HepG2 (cell line): Measurements from ENCODE around the gene MEDAG. TPM values are rescaled to one million over a fixed set of nuclear protein-coding genes. Genes with fewer than 3 reads are reported as not detected.

Experiments used
- ATAC-seq: fragments of 200-7000 bp; cut with Tn5 transposase; 3 replicates; pipeline ENCODE4 v1.9.1; 2020; ENCODE audit warnings: mild to moderate bottlenecking, moderate library complexity
- BruUV-seq: library from RNA; stranded (reverse); fragments of 400-500 nt; replicated peaks from 2 replicates; lab custom pipeline; 2021; lab: Mats Ljungman, UMichigan
- CTCF ChIA-PET: fragments of 300-600 bp; formaldehyde crosslinking; extraction: SDS; loops from one replicate; lab custom pipeline; 2021; ENCODE audit warnings: low total read pairs, inconsistent platforms, low intra/inter-chr PET ratio; lab: Yijun Ruan, JAX
- POLR2A ChIA-PET: fragments of 350-600 bp; sonication (Branson Sonifier 250); formaldehyde crosslinking; loops from one replicate; lab custom pipeline; 2020; ENCODE audit warnings: antibody characterized with exemption, inconsistent platforms; lab: Yijun Ruan, JAX
- DNase-seq: peaks from one replicate; pipeline ENCODE4 v3.0.0-alpha.2; 2015; ENCODE audit warnings: low spot score
- FAIRE-seq: peaks from 3 replicates; lab custom pipeline; 2011; peaks lifted over from hg19 to GRCh38; lab: Jason Lieb, UNC
- H2AFZ ChIP-seq: one replicate; pipeline ENCODE4 v1.6.1; 2011; ENCODE audit warnings: low read length, inconsistent platforms
- H3K27ac ChIP-seq: fragments of 300-600 bp; 3 replicates; pipeline ENCODE4 v1.8.0; 2011; ENCODE audit warnings: mixed run types, mild to moderate bottlenecking, mixed read lengths, low read length, inconsistent platforms; ENCODE audit not compliant: insufficient read depth; ENCODE audit errors: extremely low read length
- H3K27me3 ChIP-seq, 2 experiments: fragments of 200-600 bp in 1 of 2; 2 replicates in 1 of 2; 3 replicates in 1 of 2; pipeline versions ENCODE4 v1.6.0 to v1.8.0; 2011; ENCODE audit warnings: low read length in 2 of 2, mild to moderate bottlenecking in 2 of 2, moderate library complexity in 2 of 2, inconsistent platforms in 1 of 2; ENCODE audit not compliant: insufficient read depth in 2 of 2, control insufficient read depth in 1 of 2
- H3K36me3 ChIP-seq, 2 experiments: fragments of 200-600 bp in 1 of 2; replicated peaks in 1 of 2; 2 replicates in 1 of 2; 3 replicates in 1 of 2; pipeline versions ENCODE4 v1.5.1 to v1.8.0; 2011; ENCODE audit warnings: low read length in 2 of 2, inconsistent platforms in 1 of 2; ENCODE audit not compliant: insufficient read depth in 2 of 2, control insufficient read depth in 1 of 2
- H3K4me1 ChIP-seq: 2 replicates; pipeline ENCODE4 v1.5.1; 2012; ENCODE audit warnings: low read length, inconsistent platforms; ENCODE audit not compliant: insufficient read depth
- H3K4me2 ChIP-seq: 2 replicates; pipeline ENCODE4 v1.6.0; 2011; ENCODE audit warnings: low read depth, low read length, inconsistent platforms
- H3K4me3 ChIP-seq, 3 experiments: fragments of 200-600 bp in 1 of 3; sonication (generic), shearing (Covaris generic) in 1 of 3; replicated peaks in 1 of 3; 2 replicates each; pipeline ENCODE4 v1.5.1; 2011 to 2016; ENCODE audit warnings: low read length in 3 of 3, inconsistent platforms in 2 of 3, low read depth in 2 of 3, mild to moderate bottlenecking in 2 of 3, control low read depth in 1 of 3, mixed read lengths in 1 of 3; ENCODE audit not compliant: insufficient read depth in 1 of 3
- H3K79me2 ChIP-seq: one replicate; pipeline ENCODE4 v1.6.1; 2011; ENCODE audit warnings: low read length, inconsistent platforms; ENCODE audit not compliant: insufficient read depth
- H3K9ac ChIP-seq: 2 replicates; pipeline ENCODE4 v1.6.0; 2011; ENCODE audit warnings: mild to moderate bottlenecking, low read depth, low read length, inconsistent platforms; ENCODE audit not compliant: insufficient read depth
- H3K9me3 ChIP-seq: 2 replicates; pipeline ENCODE4 v1.5.1; 2012; ENCODE audit warnings: mild to moderate bottlenecking, low read length
- H4K20me1 ChIP-seq: 2 replicates; pipeline ENCODE4 v1.6.0; 2011; ENCODE audit warnings: inconsistent platforms, mild to moderate bottlenecking, low read length, moderate library complexity; ENCODE audit not compliant: insufficient read depth
- ATF2 ChIP-seq: sonication (generic); formaldehyde crosslinking; IDR thresholded peaks from 2 replicates; pipeline ENCODE4 v1.4.0; 2020; ENCODE audit warnings: missing genetic modification reagents
- BRF2 ChIP-seq: sonication (generic); formaldehyde crosslinking; IDR thresholded peaks from 2 replicates; pipeline ENCODE4 v1.8.1; 2022; ENCODE audit warnings: mild to moderate bottlenecking, missing genetic modification reagents
- HNF1A ChIP-seq, 2 experiments: sonication (generic) in 1 of 2; formaldehyde crosslinking in 1 of 2; IDR thresholded peaks; 2 replicates each; pipeline versions ENCODE4 v1.4.0 to v1.6.1; 2016 to 2020; ENCODE audit warnings: borderline replicate concordance in 1 of 2, low read depth in 1 of 2, mild to moderate bottlenecking in 1 of 2, missing genetic modification reagents in 1 of 2
- ISL2 ChIP-seq: sonication (generic); formaldehyde crosslinking; IDR thresholded peaks from 2 replicates; pipeline ENCODE4 v1.5.0; 2020; ENCODE audit warnings: missing genetic modification reagents
- MYC ChIP-seq: sonication (generic); formaldehyde crosslinking; IDR thresholded peaks from 2 replicates; pipeline ENCODE4 v1.9.0; 2021; ENCODE audit warnings: missing genetic modification reagents, borderline replicate concordance
- NFYB ChIP-seq: sonication (generic); formaldehyde crosslinking; IDR thresholded peaks from 2 replicates; pipeline ENCODE4 v1.4.0; 2020; ENCODE audit warnings: missing genetic modification reagents
- PAF1 ChIP-seq: IDR thresholded peaks from 2 replicates; pipeline ENCODE4 v1.6.1; 2016; ENCODE audit warnings: missing genetic modification reagents, missing compliant biosample characterization
- PBX2 ChIP-seq: IDR thresholded peaks from 2 replicates; pipeline ENCODE4 v1.6.1; 2016; ENCODE audit warnings: control low read depth
- TARDBP ChIP-seq: sonication (generic); formaldehyde crosslinking; IDR thresholded peaks from 2 replicates; pipeline ENCODE4 v1.8.0; 2022; ENCODE audit warnings: mild to moderate bottlenecking, missing genetic modification reagents
- U2AF2 ChIP-seq: fragments of 200-400 bp; formaldehyde crosslinking; IDR thresholded peaks from 2 replicates; pipeline ENCODE4 v1.6.1; 2017; ENCODE audit warnings: low read depth, mild to moderate bottlenecking, low read length
- ZKSCAN5 ChIP-seq: sonication (generic); formaldehyde crosslinking; IDR thresholded peaks from 2 replicates; pipeline ENCODE4 v1.5.1; 2020; ENCODE audit warnings: mild to moderate bottlenecking, missing genetic modification reagents
- ZNF10 ChIP-seq: sonication (generic); formaldehyde crosslinking; IDR thresholded peaks from 2 replicates; pipeline ENCODE4 v1.4.0; 2020; ENCODE audit warnings: mild to moderate bottlenecking, low read depth, missing genetic modification reagents, borderline replicate concordance
- ZNF263 ChIP-seq: sonication (generic); formaldehyde crosslinking; IDR thresholded peaks from 2 replicates; pipeline ENCODE4 v1.4.0; 2020; ENCODE audit warnings: missing genetic modification reagents
- ZNF331 ChIP-seq: sonication (generic); formaldehyde crosslinking; IDR thresholded peaks from 2 replicates; pipeline ENCODE4 v1.4.0; 2020; ENCODE audit warnings: missing genetic modification reagents
- ZNF44 ChIP-seq: sonication (generic); formaldehyde crosslinking; IDR thresholded peaks from 2 replicates; pipeline ENCODE4 v1.5.1; 2020; ENCODE audit warnings: mild to moderate bottlenecking, missing genetic modification reagents
- WGBS: methylation state at CpG from one replicate; pipeline ENCODE4 v1.1.6; 2017; ENCODE audit warnings: low lambda C conversion rate; 5-methylcytosine and 5-hydroxymethylcytosine counted together
- in situ Hi-C: cut with HindIII; loops from 2 replicates; pipeline ENCODE4 v1.10.0; 2017; ENCODE audit warnings: low pct_unique_long_range_greater_than_20kb; ENCODE audit not compliant: extremely low pct_ligation_motif_present
- intact Hi-C: fragments of 100-400 bp; cut with micrococcal nuclease; formaldehyde crosslinking; loops from one replicate; pipeline ENCODE4 v1.10.0; 2022; ENCODE audit not compliant: unreplicated experiment
- polyA plus RNA-seq, 8 experiments: library from polyadenylated mRNA; depleted of rRNA in 3 of 8; stranded (reverse) in 7 of 8; unstranded in 1 of 8; fragments of >200 nt; fragmentation: Illumina TruSeq in 4 of 8; extraction: Trizol in 4 of 8; gene quantifications; 2 replicates each; pipeline versions ENCODE4 v1.2.1 to v1.2.3, GENCODE V29; 2011 to 2016; ENCODE audit warnings: low read depth in 4 of 8, missing spikeins in 1 of 8, mixed read lengths in 1 of 8; ENCODE audit not compliant: insufficient read depth in 1 of 8
- total RNA-seq, 5 experiments: library from RNA; depleted of rRNA; stranded (reverse); fragments of >200 nt; fragmentation: Illumina TruSeq; extraction: Trizol; gene quantifications; 2 replicates each; pipeline ENCODE4 v1.2.3, GENCODE V29; 2016; ENCODE audit warnings: low read depth in 1 of 5

MEDAG gene
- total and polyA plus RNA-seq, 2 of the 13 experiments (the other 11 are each of a cell fraction or from before 2014, with no cell fraction given): not detected

GRCh38 chr13:30965380-30965779, 59.3 kb downstream of the MEDAG start (continued):
- TF ChIP-seq HNF1A (IDR thresholded peaks at IDR 0.05; ENCODE audit: low read depth) (no peak), HNF1A (CRISPR knock-in tag; IDR thresholded peaks at IDR 0.05; ENCODE audit: borderline replicate concordance) (no peak), TARDBP (CRISPR knock-in tag) (no peak), ZNF10 (no peak), PBX2 (CRISPR knock-in tag) (no peak), NFYB (CRISPR knock-in tag) (no peak), ZKSCAN5 (CRISPR knock-in tag) (no peak)

- ATAC-seq (no peak), FAIRE-seq (no peak), DNase-seq (no peak)
- Histone ChIP-seq H3K27me3 (peaks cover 0 to 3% of the 10 kb centered on the region in 2 experiments; a peak in 2 of 5 replicates), H2AFZ (no peak overlapping the region), H3K4me3 (no peak overlapping the region), H3K79me2 (no peaks in the 10 kb centered on the region), H3K9me3 (no peaks in the 10 kb centered on the region), H3K36me3 (no peaks in the 10 kb centered on the region), H3K9ac (no peak overlapping the region), H3K27ac (no peak overlapping the region), H3K4me2 (no peak overlapping the region), H3K4me1 (no peaks in the 10 kb centered on the region), H4K20me1 (no peaks in the 10 kb centered on the region)
- CTCF ChIA-PET: no interaction called here
- intact Hi-C loops (no loop called here), in situ Hi-C loops (no loop called here)
- BruUV-seq: no TSS peak
- 37% methylated on average over 3 of the region's 3 CpGs for WGBS
- POLR2A ChIA-PET: no interaction called here
- no peak for TF ChIP-seq ZNF44 (CRISPR knock-in tag)
- TF ChIP-seq ZNF263 (CRISPR knock-in tag): no peak
- TF ChIP-seq ZNF331 (CRISPR knock-in tag): no peak
- no peak for TF ChIP-seq PAF1 (CRISPR knock-in tag)
- no peak for TF ChIP-seq MYC (CRISPR knock-in tag)
- TF ChIP-seq BRF2 (CRISPR knock-in tag): no peak
- TF ChIP-seq ISL2 (CRISPR knock-in tag): no peak
- no peak for TF ChIP-seq U2AF2
- no peak for TF ChIP-seq ATF2 (CRISPR knock-in tag)
Measured at GRCh38 chr13:30966101-30966500, 60.0 kb downstream of the MEDAG start.
